Calu3 (cell line): ENCODE results near the gene METTL21C. TPM values are rescaled to one million over a fixed set of nuclear protein-coding genes. Genes with fewer than 3 reads are reported as not detected.

Source experiments
- BruUV-seq: library from RNA; stranded (reverse); fragments of 400-500 nt; replicated peaks from 2 replicates; lab custom pipeline; 2021; lab: Mats Ljungman, UMichigan
- CTCF ChIA-PET: fragments of 300-600 bp; sonication (Branson Sonifier 250); formaldehyde crosslinking; loops from one replicate; lab custom pipeline; 2022; ENCODE audit warnings: antibody characterized with exemption; lab: Charles Lee
- DNase-seq: peaks from one replicate; pipeline ENCODE4 v3.0.0; 2022
- H3K27ac Mint-ChIP-seq: one replicate; pipeline ENCODE4 v1.8.0; 2022; ENCODE audit warnings: mixed read lengths; ENCODE audit not compliant: unreplicated experiment
- H3K27me3 Mint-ChIP-seq: one replicate; pipeline ENCODE4 v1.8.0; 2022; ENCODE audit warnings: mixed read lengths; ENCODE audit not compliant: unreplicated experiment
- H3K36me3 Mint-ChIP-seq: one replicate; pipeline ENCODE4 v1.8.0; 2022; ENCODE audit warnings: mild to moderate bottlenecking, moderate library complexity, mixed read lengths; ENCODE audit not compliant: insufficient read depth, unreplicated experiment
- H3K4me1 Mint-ChIP-seq: one replicate; pipeline ENCODE4 v1.8.0; 2022; ENCODE audit warnings: mild to moderate bottlenecking, low read depth, mixed read lengths; ENCODE audit not compliant: unreplicated experiment
- H3K4me3 Mint-ChIP-seq: one replicate; pipeline ENCODE4 v1.8.0; 2022; ENCODE audit warnings: mild to moderate bottlenecking, low read depth, moderate library complexity, mixed read lengths; ENCODE audit not compliant: unreplicated experiment
- H3K9me3 Mint-ChIP-seq: one replicate; pipeline ENCODE4 v1.8.0; 2022; ENCODE audit warnings: low read depth, mixed read lengths; ENCODE audit not compliant: unreplicated experiment
- CTCF ChIP-seq: fragments of 200-600 bp; IDR thresholded peaks from one replicate; pipeline ENCODE4 v1.8.0; 2022; ENCODE audit warnings: antibody characterized with exemption; ENCODE audit not compliant: unreplicated experiment
- intact Hi-C: fragments of 100-400 bp; cut with micrococcal nuclease; formaldehyde crosslinking; loops from one replicate; pipeline ENCODE4 v1.10.0; 2022; ENCODE audit not compliant: unreplicated experiment
- total RNA-seq: library from RNA; stranded (reverse); gene quantifications from 2 replicates; pipeline ENCODE4 v1.2.3, GENCODE V29; 2022

Gene METTL21C
- total RNA-seq, 1 experiment from 2014 or later: not detected

GRCh38 chr13:102651392-102651791 lies 43.5 kb downstream of the METTL21C start:
- no peaks in the 10 kb centered on the region for H3K4me1 Mint-ChIP-seq

DNA sequence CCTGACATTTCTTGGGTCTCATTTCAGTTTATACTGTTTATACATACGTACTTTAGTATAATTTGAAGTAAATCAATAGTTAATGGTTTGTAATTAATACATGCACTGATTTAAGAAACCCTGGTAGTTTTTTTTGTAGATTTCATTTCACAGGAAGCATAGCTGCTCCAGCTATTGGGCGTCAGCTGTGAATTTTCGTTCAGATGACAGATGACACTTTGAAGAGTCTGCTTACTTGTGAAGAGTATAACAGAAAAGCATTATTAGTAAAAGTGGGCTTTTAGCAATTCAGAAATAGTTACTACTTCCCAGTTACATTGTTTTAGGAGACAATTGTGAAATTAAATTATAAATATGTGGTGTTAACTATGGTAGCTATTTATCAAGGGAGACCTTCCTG lies 44.4 kb downstream of the METTL21C start:
- no peak overlapping the region for H3K27ac Mint-ChIP-seq
- intact Hi-C loops: no loop called here

More at GRCh38 chr13:102651392-102651791, 43.5 kb downstream of the METTL21C start:
- no peaks in the 10 kb centered on the region for H3K36me3 Mint-ChIP-seq
- TF ChIP-seq CTCF: no peak
- no peak overlapping the region for H3K4me3 Mint-ChIP-seq
- no peaks in the 10 kb centered on the region for H3K27me3 Mint-ChIP-seq
- no TSS peak for BruUV-seq
- CTCF ChIA-PET: no interaction called here
- H3K27ac Mint-ChIP-seq: no peak overlapping the region
- no peaks in the 10 kb centered on the region for H3K9me3 Mint-ChIP-seq
- DNase-seq: no peak
- intact Hi-C loops: no loop called here

GRCh38 chr13:102648046-102648445 lies 46.8 kb downstream of the METTL21C start:
- Mint-ChIP-seq H3K4me3 (no peak overlapping the region), H3K27ac (no peak overlapping the region), H3K36me3 (no peaks in the 10 kb centered on the region), H3K4me1 (no peaks in the 10 kb centered on the region), H3K27me3 (no peaks in the 10 kb centered on the region), H3K9me3 (no peaks in the 10 kb centered on the region)
- TF ChIP-seq CTCF: no peak
- no TSS peak for BruUV-seq
- intact Hi-C loops: no loop called here
- CTCF ChIA-PET: no interaction called here
- DNase-seq: no peak

More for the DNA sequence above, 44.4 kb downstream of the METTL21C start:
- Mint-ChIP-seq H3K27me3 (no peaks in the 10 kb centered on the region), H3K4me3 (no peak overlapping the region), H3K4me1 (no peaks in the 10 kb centered on the region), H3K36me3 (no peaks in the 10 kb centered on the region), H3K9me3 (no peaks in the 10 kb centered on the region)
- no peak for DNase-seq
- CTCF ChIA-PET: no interaction called here
- BruUV-seq: no TSS peak
- no peak for TF ChIP-seq CTCF

- H3K27ac Mint-ChIP-seq: no peak overlapping the region
- no peak for DNase-seq
- no peaks in the 10 kb centered on the region for H3K27me3 Mint-ChIP-seq
- no TSS peak for BruUV-seq
- intact Hi-C loops: no loop called here
- TF ChIP-seq CTCF: no peak
- H3K36me3 Mint-ChIP-seq: no peaks in the 10 kb centered on the region
- CTCF ChIA-PET: no interaction called here
- H3K4me1 Mint-ChIP-seq: no peaks in the 10 kb centered on the region
- H3K4me3 Mint-ChIP-seq: no peak overlapping the region
- no peaks in the 10 kb centered on the region for H3K9me3 Mint-ChIP-seq
These were observed 49.1 kb downstream of the METTL21C start for GRCh38 chr13:102645701-102646100.
